H9 (cell line): Measurements from ENCODE around the gene ENDOV. TPM values are rescaled to one million over a fixed set of nuclear protein-coding genes. Genes with fewer than 3 reads are reported as not detected.

Experiments used
- DNase-seq: peaks from one replicate; pipeline ENCODE4 v3.0.0-alpha.2; 2017
- H2AFZ ChIP-seq: one replicate; pipeline ENCODE4 v1.6.1; 2013; ENCODE audit warnings: mild to moderate bottlenecking, low read length, control low read depth, moderate library complexity
- H2AK5ac ChIP-seq: 2 replicates; pipeline ENCODE4 v1.6.1; 2013; ENCODE audit warnings: low read length, control low read depth, mixed read lengths; ENCODE audit not compliant: insufficient read length
- H2BK120ac ChIP-seq: one replicate; pipeline ENCODE4 v1.6.1; 2013; ENCODE audit warnings: low read depth, mild to moderate bottlenecking, low read length, control low read depth, inconsistent platforms; ENCODE audit not compliant: poor library complexity, severe bottlenecking
- H2BK12ac ChIP-seq: 2 replicates; pipeline ENCODE4 v1.6.1; 2013; ENCODE audit warnings: low read length, control low read depth, mixed read lengths, low read depth; ENCODE audit not compliant: insufficient read length
- H2BK15ac ChIP-seq: 2 replicates; pipeline ENCODE4 v1.6.1; 2013; ENCODE audit warnings: low read depth, low read length, control low read depth
- H2BK20ac ChIP-seq: one replicate; pipeline ENCODE4 v1.6.1; 2013; ENCODE audit warnings: low read depth, mild to moderate bottlenecking, low read length, control low read depth, inconsistent platforms; ENCODE audit not compliant: poor library complexity, severe bottlenecking
- H2BK5ac ChIP-seq: 2 replicates; pipeline ENCODE4 v1.6.1; 2013; ENCODE audit warnings: low read length, control low read depth, mixed read lengths; ENCODE audit not compliant: insufficient read length
- H3K14ac ChIP-seq: 2 replicates; pipeline ENCODE4 v1.6.1; 2013; ENCODE audit warnings: low read length, control low read depth; ENCODE audit not compliant: insufficient read depth
- H3K18ac ChIP-seq: 2 replicates; pipeline ENCODE4 v1.6.1; 2013; ENCODE audit warnings: low read depth, mild to moderate bottlenecking, mixed read lengths, low read length, control low read depth; ENCODE audit not compliant: insufficient read length
- H3K23ac ChIP-seq: 2 replicates; pipeline ENCODE4 v1.6.1; 2013; ENCODE audit warnings: low read length, control low read depth, mixed read lengths, low read depth; ENCODE audit not compliant: insufficient read length
- H3K23me2 ChIP-seq: 2 replicates; pipeline ENCODE4 v1.6.1; 2013; ENCODE audit warnings: low read depth, mild to moderate bottlenecking, mixed read lengths, low read length, control low read depth; ENCODE audit not compliant: insufficient read length, poor library complexity, severe bottlenecking
- H3K27ac ChIP-seq: 2 replicates; pipeline ENCODE4 v1.5.1; 2013; ENCODE audit warnings: low read length, control low read depth, mixed read lengths, low read depth; ENCODE audit not compliant: insufficient read length
- H3K27me3 ChIP-seq: 2 replicates; pipeline ENCODE4 v1.6.1; 2013; ENCODE audit warnings: low read length, control low read depth, inconsistent platforms; ENCODE audit not compliant: insufficient read depth
- H3K4ac ChIP-seq: 2 replicates; pipeline ENCODE4 v1.6.1; 2013; ENCODE audit warnings: low read depth, mild to moderate bottlenecking, control low read depth, inconsistent platforms, low read length, moderate library complexity
- H3K4me1 ChIP-seq: 2 replicates; pipeline ENCODE4 v1.6.1; 2013; ENCODE audit warnings: low read length, control low read depth, inconsistent platforms; ENCODE audit not compliant: insufficient read depth
- H3K4me2 ChIP-seq: 2 replicates; pipeline ENCODE4 v1.6.1; 2013; ENCODE audit warnings: low read length, control low read depth, mixed read lengths; ENCODE audit not compliant: insufficient read length, insufficient read depth
- H3K56ac ChIP-seq: 2 replicates; pipeline ENCODE4 v1.6.1; 2013; ENCODE audit warnings: low read depth, mild to moderate bottlenecking, mixed read lengths, low read length, control low read depth; ENCODE audit not compliant: insufficient read length
- H3K79me1 ChIP-seq: 2 replicates; pipeline ENCODE4 v1.6.1; 2013; ENCODE audit warnings: low read depth, mild to moderate bottlenecking, moderate library complexity, low read length, control low read depth, inconsistent platforms; ENCODE audit not compliant: insufficient read depth, poor library complexity, severe bottlenecking
- H3K79me2 ChIP-seq: 2 replicates; pipeline ENCODE4 v1.6.1; 2013; ENCODE audit warnings: low read length, control low read depth, inconsistent platforms; ENCODE audit not compliant: insufficient read depth
- H3K9ac ChIP-seq: 2 replicates; pipeline ENCODE4 v1.6.1; 2013; ENCODE audit warnings: low read length, control low read depth, mixed read lengths; ENCODE audit not compliant: insufficient read length; ENCODE audit errors: extremely low read depth
- H3K9me3 ChIP-seq: one replicate; pipeline ENCODE4 v1.6.1; 2013; ENCODE audit warnings: low read depth, low read length, inconsistent platforms; ENCODE audit not compliant: control insufficient read depth
- H3T11ph ChIP-seq: one replicate; pipeline ENCODE4 v1.6.1; 2013; ENCODE audit warnings: mild to moderate bottlenecking, low read length, control low read depth, inconsistent platforms
- H4K20me1 ChIP-seq: one replicate; pipeline ENCODE4 v1.6.1; 2013; ENCODE audit not compliant: control insufficient read depth, insufficient read length, insufficient read depth
- H4K5ac ChIP-seq: 2 replicates; pipeline ENCODE4 v1.6.1; 2013; ENCODE audit warnings: low read depth, mild to moderate bottlenecking, mixed read lengths, low read length, control low read depth; ENCODE audit not compliant: insufficient read length
- H4K8ac ChIP-seq: replicated peaks from 2 replicates; pipeline ENCODE4 v1.6.1; 2013; ENCODE audit warnings: low read length, control low read depth, mixed read lengths, low read depth; ENCODE audit not compliant: insufficient read length
- H4K91ac ChIP-seq: 2 replicates; pipeline ENCODE4 v1.6.1; 2013; ENCODE audit warnings: low read depth, mild to moderate bottlenecking, moderate library complexity, mixed read lengths, low read length, control low read depth; ENCODE audit not compliant: insufficient read length
- H3K27ac Mint-ChIP-seq, 3 experiments: 2 replicates in 2 of 3; 3 replicates in 1 of 3; pipeline ENCODE4 v1.8.0; 2020 to 2021; ENCODE audit warnings: mixed read lengths in 3 of 3, mild to moderate bottlenecking in 1 of 3, moderate library complexity in 1 of 3
- H3K27me3 Mint-ChIP-seq: 2 replicates; pipeline ENCODE4 v1.8.0; 2021; ENCODE audit warnings: low read depth, mild to moderate bottlenecking, moderate library complexity, mixed read lengths
- H3K36me3 Mint-ChIP-seq, 3 experiments: 2 replicates in 2 of 3; 3 replicates in 1 of 3; pipeline ENCODE4 v1.8.0; 2020 to 2021; ENCODE audit warnings: low read depth in 3 of 3, mixed read lengths in 3 of 3; ENCODE audit not compliant: insufficient read depth in 1 of 3
- H3K4me1 Mint-ChIP-seq, 2 experiments: 2 replicates each; pipeline ENCODE4 v1.8.0; 2020; ENCODE audit warnings: mixed read lengths in 2 of 2
- H3K4me3 Mint-ChIP-seq, 2 experiments: 2 replicates in 1 of 2; 3 replicates in 1 of 2; pipeline ENCODE4 v1.8.0; 2020 to 2021; ENCODE audit warnings: mild to moderate bottlenecking in 2 of 2, mixed read lengths in 2 of 2, moderate library complexity in 1 of 2
- H3K9me3 Mint-ChIP-seq, 2 experiments: 2 replicates in 1 of 2; 3 replicates in 1 of 2; pipeline ENCODE4 v1.8.0; 2020; ENCODE audit warnings: mild to moderate bottlenecking in 2 of 2, mixed read lengths in 2 of 2, moderate library complexity in 1 of 2
- WGBS: extraction: QIAGEN DNeasy Blood & Tissue Kit; methylation state at CpG from one replicate; pipeline ENCODE4 v1.1.7; 2013; ENCODE audit warnings: missing lambda C conversion rate, low lambda C conversion rate, mixed read lengths; ENCODE audit not compliant: insufficient read length; ENCODE audit errors: extremely low coverage; 5-methylcytosine and 5-hydroxymethylcytosine counted together
- total RNA-seq: library from RNA; stranded (reverse); gene quantifications from 2 replicates; pipeline ENCODE4 v1.2.1, GENCODE V29; 2021
- TF ChIP-seq, protein P1 (sequence below): fragments of 200-600 bp; sonication (generic); conservative IDR thresholded peaks from 3 replicates; pipeline ENCODE4 v1.8.0; 2021; ENCODE audit warnings: antibody characterized with exemption, mild to moderate bottlenecking

Gene ENDOV
- total RNA-seq, 1 experiment from 2014 or later, result 17.1 TPM

DNA sequence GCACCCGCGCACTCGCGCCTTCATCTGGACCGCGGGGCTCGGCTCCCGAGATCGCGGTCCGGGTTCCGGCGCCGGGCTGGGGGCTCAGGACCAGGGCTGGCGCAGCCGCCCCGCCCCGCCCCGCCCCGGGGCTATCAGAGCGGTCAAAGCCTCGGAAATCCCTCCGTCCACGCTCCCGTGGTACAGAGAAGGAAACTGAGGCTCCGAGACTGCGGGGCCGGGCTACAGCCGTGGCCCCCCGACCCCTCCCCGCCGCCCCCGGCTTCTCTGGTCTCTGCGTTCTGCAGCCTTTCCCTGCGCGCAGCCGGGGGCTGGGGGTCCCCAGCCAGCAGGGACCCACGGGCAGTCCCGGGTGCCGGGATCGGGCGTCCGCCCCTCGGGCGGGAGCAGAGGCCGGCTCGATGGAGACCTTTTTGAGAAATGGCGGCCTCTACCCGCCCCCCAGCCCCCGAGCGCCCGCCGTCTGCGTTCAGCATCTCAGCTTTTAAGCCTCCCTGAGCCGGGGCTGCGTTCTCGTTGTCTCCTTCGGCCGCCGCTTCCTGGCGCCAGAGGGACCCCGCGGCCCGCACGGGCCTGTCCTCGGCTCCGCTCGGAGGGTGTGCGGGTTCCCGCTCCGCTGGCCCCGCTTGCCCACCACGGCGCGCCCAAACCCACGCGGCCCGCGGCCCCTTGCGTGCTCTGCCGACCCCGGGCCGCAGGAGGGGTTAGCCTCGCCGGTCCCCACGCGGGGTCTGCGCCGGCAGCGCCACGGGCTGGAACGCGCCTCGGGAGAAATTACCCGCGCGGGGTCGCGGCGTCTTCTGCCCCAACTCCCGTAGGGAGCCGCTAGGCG lies 62.9 kb downstream of the ENDOV start:
- peaks cover 20 to 52% of the 10 kb centered on the region in 2 experiments for H3K4me1 Mint-ChIP-seq
- Histone ChIP-seq H3K79me2 (no peaks in the 10 kb centered on the region), H3K79me1 (no peaks in the 10 kb centered on the region), H3K9ac (no peak overlapping the region), H3K18ac (no peak overlapping the region), H3K27me3 (peaks cover 76% of the 10 kb centered on the region), H2BK120ac (no peak overlapping the region), H4K20me1 (no peaks in the 10 kb centered on the region), H3K4me1 (no peaks in the 10 kb centered on the region; the same call in 1 of the 2 replicates), H4K5ac (no peak overlapping the region), H3K9me3 (no peaks in the 10 kb centered on the region), H2BK12ac (no peak overlapping the region), H2BK5ac (no peak overlapping the region), H3K23ac (no peak overlapping the region), H3K27ac (no peak overlapping the region), H2BK15ac (no peak overlapping the region), H3K23me2 (peaks cover 5% of the 10 kb centered on the region), H3K14ac (no peak overlapping the region), H2AK5ac (no peak overlapping the region), H3K4ac (no peak overlapping the region), H3T11ph (no peak overlapping the region), H2BK20ac (no peak overlapping the region), H3K4me2 (peak overlapping the region; percentile 34), H4K8ac (no peak overlapping the region), H3K56ac (no peak overlapping the region), H2AFZ (no peak overlapping the region), H4K91ac (no peak overlapping the region)
- no peaks in the 10 kb centered on the region; a peak in 1 of 5 replicates for H3K9me3 Mint-ChIP-seq
- TF ChIP-seq, protein P1, sequence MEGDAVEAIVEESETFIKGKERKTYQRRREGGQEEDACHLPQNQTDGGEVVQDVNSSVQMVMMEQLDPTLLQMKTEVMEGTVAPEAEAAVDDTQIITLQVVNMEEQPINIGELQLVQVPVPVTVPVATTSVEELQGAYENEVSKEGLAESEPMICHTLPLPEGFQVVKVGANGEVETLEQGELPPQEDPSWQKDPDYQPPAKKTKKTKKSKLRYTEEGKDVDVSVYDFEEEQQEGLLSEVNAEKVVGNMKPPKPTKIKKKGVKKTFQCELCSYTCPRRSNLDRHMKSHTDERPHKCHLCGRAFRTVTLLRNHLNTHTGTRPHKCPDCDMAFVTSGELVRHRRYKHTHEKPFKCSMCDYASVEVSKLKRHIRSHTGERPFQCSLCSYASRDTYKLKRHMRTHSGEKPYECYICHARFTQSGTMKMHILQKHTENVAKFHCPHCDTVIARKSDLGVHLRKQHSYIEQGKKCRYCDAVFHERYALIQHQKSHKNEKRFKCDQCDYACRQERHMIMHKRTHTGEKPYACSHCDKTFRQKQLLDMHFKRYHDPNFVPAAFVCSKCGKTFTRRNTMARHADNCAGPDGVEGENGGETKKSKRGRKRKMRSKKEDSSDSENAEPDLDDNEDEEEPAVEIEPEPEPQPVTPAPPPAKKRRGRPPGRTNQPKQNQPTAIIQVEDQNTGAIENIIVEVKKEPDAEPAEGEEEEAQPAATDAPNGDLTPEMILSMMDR, result peak; percentile 61
- H3K36me3 Mint-ChIP-seq, result peaks cover 0 to 6% (median 3%) of the 10 kb centered on the region in 3 experiments; a peak in 3 of 7 replicates
- H3K27ac Mint-ChIP-seq, result no peak overlapping the region
- DNase-seq, result peak; percentile 80
- H3K4me3 Mint-ChIP-seq, result no peak overlapping the region
- WGBS, result no CpG with 5 or more reads among the region's 103 CpGs
- peaks cover 83% of the 10 kb centered on the region for H3K27me3 Mint-ChIP-seq
